ENCODE data around the gene C15orf39.
"Not testable (repeated sequence)": the region's sequence is repeated elsewhere in the genome, so short reads cannot be mapped to it uniquely, and the experiment has no call there.

The C15orf39 gene

GRCh38 chr15:75206803-75207617 is 5.3 kb downstream of the C15orf39 start:
- no peak for DNase-seq
- intact Hi-C loops (cut with DNase I), result no loop called here

GRCh38 chr15:75207618-75208500 is 6.2 kb downstream of the C15orf39 start:
- DNase-seq, result peak in 5 of 42 donors; percentile 27 to 43 (median 28)
- intact Hi-C loops (cut with DNase I), result no loop called here

GRCh38 chr15:75208501-75209288 is 7.0 kb downstream of the C15orf39 start:
- DNase-seq, result peak in 31 of 42 donors; percentile 18 to 78 (median 47)
- intact Hi-C loops (cut with DNase I), result no loop called here

DNA sequence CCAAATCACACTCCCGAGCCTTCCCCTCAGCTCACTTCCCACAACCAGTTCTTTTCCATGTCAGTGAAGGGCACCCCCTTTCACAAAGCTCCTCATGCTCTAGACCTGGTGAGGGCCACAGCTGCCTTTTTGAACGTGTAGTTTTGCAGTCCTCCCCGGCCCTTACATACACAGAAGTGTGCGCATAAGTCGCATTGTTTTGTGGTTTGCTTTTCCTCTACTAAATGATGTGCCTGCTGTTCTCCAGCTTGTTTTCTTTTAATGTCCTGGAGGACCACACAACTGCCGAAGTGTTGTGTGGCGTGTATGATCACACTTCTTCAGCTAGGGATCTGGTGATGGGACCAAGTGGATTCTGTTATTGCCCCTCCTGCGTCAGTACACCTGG is 7.6 kb downstream of the C15orf39 start:
- intact Hi-C loops (cut with DNase I), result no loop called here
- peak in 1 of 42 donors; percentile 14 for DNase-seq

GRCh38 chr15:75210811-75211230 is 9.1 kb downstream of the C15orf39 start:
- intact Hi-C loops (cut with DNase I), result no loop called here
- no peak for DNase-seq

DNA sequence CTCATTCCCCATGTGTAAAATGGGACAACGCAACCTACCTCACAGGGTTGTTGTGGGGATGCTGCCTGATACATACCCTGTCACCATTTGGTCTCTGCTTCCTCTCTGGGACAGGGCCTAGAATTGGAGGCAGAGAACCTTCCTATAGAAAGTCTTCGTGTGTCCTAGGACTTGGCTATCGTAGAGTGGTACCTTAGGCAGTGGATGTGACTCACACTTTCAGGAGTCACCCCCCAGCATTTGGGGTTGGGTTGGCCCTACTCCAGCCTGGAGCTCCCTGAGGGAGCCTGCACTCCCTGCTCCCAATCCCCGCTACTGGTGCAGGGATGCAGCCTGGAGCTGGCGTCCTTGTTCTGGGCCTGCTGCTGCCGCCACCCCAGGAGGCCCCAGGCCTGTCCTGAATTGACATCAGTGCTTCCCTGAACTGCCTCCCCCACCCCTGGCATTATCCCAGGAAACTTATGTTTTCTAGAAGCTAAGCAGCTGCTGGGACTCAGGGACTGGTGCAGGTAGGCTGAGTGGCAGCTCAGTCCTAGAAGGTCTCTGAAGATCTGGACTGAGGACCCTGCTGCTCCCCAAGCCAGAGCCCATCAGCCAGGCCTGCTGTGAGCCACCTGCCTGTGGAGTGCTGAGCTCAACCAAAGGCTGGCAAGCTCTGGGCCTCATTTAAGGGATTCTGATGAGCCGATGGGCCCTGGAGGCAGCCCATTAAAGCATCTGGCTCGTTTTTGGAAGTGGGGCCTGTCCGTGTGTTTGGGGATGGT is 9.9 kb downstream of the C15orf39 start:
- intact Hi-C loops (cut with DNase I), result no loop called here
- DNase-seq, result no peak

GRCh38 chr15:75212200-75212858 is 10.6 kb downstream of the C15orf39 start:
- intact Hi-C loops (cut with DNase I), result no loop called here
- DNase-seq, result no peak

DNA sequence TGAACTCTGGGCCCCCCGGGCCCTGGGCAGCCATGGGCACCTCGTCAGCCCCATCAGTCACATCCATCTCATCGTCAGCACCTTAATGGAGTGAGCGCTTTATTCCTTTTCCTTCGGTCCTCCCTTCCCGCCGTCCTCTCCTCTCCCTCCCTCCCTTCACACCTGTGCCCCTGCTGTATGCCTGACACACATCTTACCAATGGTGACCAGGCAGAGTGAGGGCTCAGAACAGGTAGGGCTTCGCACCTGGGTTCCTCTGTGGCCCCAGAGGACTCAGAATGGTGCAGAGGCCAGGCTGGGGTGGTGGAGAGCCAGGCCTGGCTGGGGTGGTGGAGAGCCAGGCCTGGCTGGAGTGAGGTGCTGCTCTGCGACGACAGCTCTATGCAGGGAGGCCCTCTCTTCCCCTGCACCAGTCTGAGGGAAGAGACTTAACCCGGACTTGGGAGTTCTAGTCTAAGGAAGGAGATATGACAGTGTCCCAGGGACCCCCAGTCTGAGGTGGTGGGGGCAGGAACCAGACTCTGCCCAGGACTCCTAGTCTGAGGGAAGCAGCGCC is 11.6 kb downstream of the C15orf39 start:
- no peak for DNase-seq
- intact Hi-C loops (cut with DNase I), result no loop called here

GRCh38 chr15:75213768-75214221 is 12.1 kb downstream of the C15orf39 start:
- intact Hi-C loops (cut with DNase I), result no loop called here
- no peak for DNase-seq

GRCh38 chr15:75214293-75215096 is 12.8 kb downstream of the C15orf39 start:
- DNase-seq, result no peak
- intact Hi-C loops (cut with DNase I), result no loop called here

GRCh38 chr15:75215107-75216004 is 13.7 kb downstream of the C15orf39 start:
- intact Hi-C loops (cut with DNase I), result no loop called here

GRCh38 chr15:75217012-75217411 is 15.3 kb downstream of the C15orf39 start:
- intact Hi-C loops (cut with DNase I), result no loop called here
- no peak for DNase-seq

More at GRCh38 chr15:75215107-75216004, 13.7 kb downstream of the C15orf39 start:
- DNase-seq, result no peak

DNA sequence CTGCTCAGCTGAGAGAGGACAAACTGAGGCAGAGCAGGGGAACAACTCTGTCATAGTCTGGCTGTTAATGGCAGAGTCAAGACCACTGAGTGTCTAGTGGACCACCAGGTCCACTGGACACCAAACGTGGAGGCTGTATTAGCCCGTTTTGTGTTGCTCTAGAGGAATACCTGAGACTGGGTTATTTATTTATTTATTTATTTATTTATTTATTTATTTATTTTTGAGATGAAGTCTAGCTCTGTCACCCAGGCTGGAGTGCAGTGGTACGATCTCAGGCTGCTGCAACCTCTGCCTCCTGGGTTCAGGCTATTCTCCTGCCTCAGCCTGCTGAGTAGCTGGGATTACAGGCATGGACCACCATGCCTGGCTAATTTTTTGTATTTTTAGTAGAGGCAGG is 15.9 kb downstream of the C15orf39 start:
- DNase-seq; intact Hi-C loops (cut with DNase I): not testable (repeated sequence)

GRCh38 chr15:75219507-75219929 is 17.8 kb downstream of the C15orf39 start:
- intact Hi-C loops (cut with DNase I); DNase-seq: not testable (repeated sequence)

- intact Hi-C loops (cut with DNase I), result no loop called here
- DNase-seq, result no peak
These were observed 22.0 kb downstream of the C15orf39 start for GRCh38 chr15:75223688-75224087.

- no peak for DNase-seq
- intact Hi-C loops (cut with DNase I), result no loop called here
These were observed 22.6 kb downstream of the C15orf39 start for GRCh38 chr15:75224281-75224680.
